Measurements from ENCODE around the gene EDA.
A peak's percentile ranks its signal among the peaks of the same experiment; 100 is the strongest.
"Not testable (repeated sequence)": the region's sequence is repeated elsewhere in the genome, so short reads cannot be mapped to it uniquely, and the experiment has no call there.

Gene EDA

DNA sequence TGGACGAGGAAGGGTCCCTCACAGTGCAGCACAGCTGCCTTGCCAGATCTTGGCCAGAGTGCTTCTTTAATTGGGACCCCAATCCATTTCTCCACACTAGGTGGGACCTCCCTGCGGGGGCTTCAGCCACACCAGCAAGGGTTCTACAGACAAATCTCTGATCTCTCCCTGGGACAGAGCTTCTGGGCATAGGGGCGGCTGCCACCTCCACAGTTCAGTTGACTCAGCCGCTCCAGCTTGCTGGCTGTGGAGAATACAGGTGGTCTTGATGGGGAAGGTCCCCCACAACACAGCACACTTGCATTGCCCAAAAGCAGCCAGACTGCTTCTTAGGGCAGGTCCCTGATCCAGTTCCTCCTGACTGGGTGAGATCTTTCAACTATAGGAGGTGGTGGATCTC lies 199.6 kb downstream of the EDA start:
- 100% methylated on average over 3 of the region's 4 CpGs for whole genome bisulfite sequencing
- no peaks in the 10 kb centered on the region for H3K27me3 ChIP-seq (ENCODE audit: insufficient read depth, low read length)
- no peaks in the 10 kb centered on the region for H3K4me1 ChIP-seq (ENCODE audit: insufficient read depth, low read length)
- no peak overlapping the region for H3K4me3 ChIP-seq (ENCODE audit: low read length)
- H3K9ac ChIP-seq (ENCODE audit: low read depth, low read length), result no peak overlapping the region
- H3K27ac ChIP-seq (ENCODE audit: low read depth, low read length), result no peak overlapping the region
- H3K9me3 ChIP-seq (ENCODE audit: insufficient read depth, low read depth, low read length), result no peaks in the 10 kb centered on the region
- no peaks in the 10 kb centered on the region for H3K36me3 ChIP-seq (ENCODE audit: insufficient read depth, low read length)

DNA sequence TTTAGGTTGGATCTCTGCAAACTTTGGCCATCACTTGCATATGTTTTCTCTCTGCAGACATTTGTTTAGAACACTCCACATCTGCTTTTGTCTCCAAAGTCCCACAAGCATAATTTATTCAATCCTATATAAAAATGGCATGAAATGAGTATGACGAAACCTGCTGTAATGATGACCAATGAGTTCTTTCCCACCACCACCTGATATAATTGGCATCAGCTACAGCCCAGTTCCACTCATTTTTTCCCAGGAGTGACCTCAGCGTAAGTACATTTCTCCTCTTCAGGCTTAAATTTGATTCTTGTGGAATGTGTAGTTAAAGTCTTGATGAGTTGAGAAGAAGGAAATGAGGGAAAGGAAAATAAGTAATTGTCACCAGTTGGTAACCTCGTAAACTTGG lies 228.7 kb downstream of the EDA start:
- Histone ChIP-seq H3K36me3 (ENCODE audit: insufficient read depth, low read length) (no peaks in the 10 kb centered on the region), H3K9me3 (ENCODE audit: insufficient read depth, low read depth, low read length) (no peaks in the 10 kb centered on the region), H3K9ac (ENCODE audit: low read depth, low read length) (no peak overlapping the region), H3K27me3 (ENCODE audit: insufficient read depth, low read length) (no peaks in the 10 kb centered on the region), H3K27ac (ENCODE audit: low read depth, low read length) (no peak overlapping the region), H3K4me1 (ENCODE audit: insufficient read depth, low read length) (no peaks in the 10 kb centered on the region), H3K4me3 (ENCODE audit: low read length) (no peak overlapping the region)
- 100% methylated on average over 3 of the region's 3 CpGs for WGBS

DNA sequence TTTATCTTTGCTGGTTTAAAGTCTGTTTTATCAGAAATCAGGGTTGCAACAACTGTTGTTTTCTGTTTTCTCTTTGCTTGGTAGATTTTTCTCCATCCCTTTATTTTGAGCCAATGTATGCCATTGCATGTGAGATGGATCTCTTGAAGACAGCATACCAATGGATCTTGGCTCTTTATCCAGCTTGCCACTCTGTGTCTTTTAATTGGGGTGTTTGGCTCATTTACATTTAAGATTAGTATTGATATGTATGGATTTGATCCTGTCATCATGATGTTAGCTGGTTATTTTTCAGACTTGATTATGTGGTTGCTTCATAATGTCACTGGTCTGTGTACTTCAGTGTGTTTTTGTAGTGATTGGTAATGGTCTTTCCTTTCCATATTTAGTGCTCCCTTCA lies 244.1 kb downstream of the EDA start:
- not testable (repeated sequence) for H3K36me3 ChIP-seq (ENCODE audit: insufficient read depth, low read length); H3K27ac ChIP-seq (ENCODE audit: low read depth, low read length); H3K4me1 ChIP-seq (ENCODE audit: insufficient read depth, low read length); H3K4me3 ChIP-seq (ENCODE audit: low read length); H3K9ac ChIP-seq (ENCODE audit: low read depth, low read length); H3K9me3 ChIP-seq (ENCODE audit: insufficient read depth, low read depth, low read length); H3K27me3 ChIP-seq (ENCODE audit: insufficient read depth, low read length)

DNA sequence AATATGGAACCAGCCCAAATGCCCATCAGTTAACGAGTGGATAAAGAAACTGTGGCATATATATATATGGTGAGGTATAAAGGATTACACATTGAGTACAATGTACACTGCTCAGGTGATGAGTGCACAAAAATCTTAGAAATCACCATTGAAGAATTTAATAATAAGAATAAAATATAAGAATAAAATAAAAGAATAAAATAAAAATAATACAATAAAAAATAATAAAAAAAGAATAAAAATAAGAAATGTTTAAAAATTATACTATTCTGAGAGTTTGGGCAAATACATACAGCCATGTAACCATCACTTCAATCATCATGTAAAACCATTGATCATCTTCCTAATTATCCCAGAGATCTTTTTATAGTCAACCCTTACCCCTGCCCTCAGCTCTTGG lies 260.3 kb downstream of the EDA start:
- no peak overlapping the region for H3K9ac ChIP-seq (ENCODE audit: low read depth, low read length)
- H3K4me1 ChIP-seq (ENCODE audit: insufficient read depth, low read length), result no peaks in the 10 kb centered on the region
- whole genome bisulfite sequencing, result no CpG with 5 or more reads among the region's 1 CpG
- H3K36me3 ChIP-seq (ENCODE audit: insufficient read depth, low read length), result no peaks in the 10 kb centered on the region
- no peaks in the 10 kb centered on the region for H3K27me3 ChIP-seq (ENCODE audit: insufficient read depth, low read length)
- no peak overlapping the region for H3K27ac ChIP-seq (ENCODE audit: low read depth, low read length)
- no peak overlapping the region for H3K4me3 ChIP-seq (ENCODE audit: low read length)
- no peaks in the 10 kb centered on the region for H3K9me3 ChIP-seq (ENCODE audit: insufficient read depth, low read depth, low read length)

DNA sequence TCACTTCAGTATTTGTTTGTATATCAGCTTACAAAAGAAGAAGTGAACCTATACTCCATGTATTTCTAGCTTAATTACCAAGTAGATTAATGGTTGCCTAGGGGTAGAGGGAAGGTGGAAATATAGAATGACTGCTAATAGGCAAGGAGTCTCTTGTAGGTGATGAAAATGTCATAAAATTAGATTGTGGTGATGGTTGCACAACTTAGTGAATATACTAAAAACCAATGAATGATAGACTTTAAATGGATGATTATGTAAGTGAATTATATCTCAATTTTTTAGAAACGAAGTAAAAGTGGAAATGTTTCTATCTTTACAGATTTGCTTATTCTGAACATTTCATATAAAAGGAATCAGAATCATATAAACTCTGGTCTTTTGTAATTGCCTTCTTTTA lies 268.3 kb downstream of the EDA start:
- no peaks in the 10 kb centered on the region for H3K4me1 ChIP-seq (ENCODE audit: insufficient read depth, low read length)
- H3K27me3 ChIP-seq (ENCODE audit: insufficient read depth, low read length), result no peaks in the 10 kb centered on the region
- no peak overlapping the region for H3K27ac ChIP-seq (ENCODE audit: low read depth, low read length)
- H3K36me3 ChIP-seq (ENCODE audit: insufficient read depth, low read length), result no peaks in the 10 kb centered on the region
- WGBS, result no CpG with 5 or more reads among the region's 1 CpG
- H3K4me3 ChIP-seq (ENCODE audit: low read length), result no peak overlapping the region
- no peak overlapping the region for H3K9ac ChIP-seq (ENCODE audit: low read depth, low read length)
- no peaks in the 10 kb centered on the region for H3K9me3 ChIP-seq (ENCODE audit: insufficient read depth, low read depth, low read length)

DNA sequence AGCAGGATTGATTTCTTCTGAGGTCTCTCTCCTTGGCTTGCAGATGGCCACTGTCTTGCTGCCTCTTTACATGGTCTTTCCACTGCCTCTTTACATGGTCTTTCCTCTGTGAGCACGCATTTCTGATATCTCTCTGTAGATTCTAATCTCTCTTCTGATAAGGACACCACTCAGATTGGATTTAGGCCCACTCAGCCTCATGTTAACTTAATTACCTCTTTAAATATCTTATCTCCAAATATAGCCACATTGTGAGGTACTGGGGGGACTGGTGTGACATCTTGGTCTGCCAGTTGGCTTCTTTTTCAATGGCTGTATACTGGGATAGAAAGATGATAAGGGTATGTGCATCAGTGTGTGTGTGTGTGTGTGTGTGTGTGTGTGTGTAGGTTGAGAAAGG lies 280.1 kb downstream of the EDA start:
- H3K9ac ChIP-seq (ENCODE audit: low read depth, low read length), result no peak overlapping the region
- H3K27me3 ChIP-seq (ENCODE audit: insufficient read depth, low read length), result no peaks in the 10 kb centered on the region
- no peak overlapping the region for H3K27ac ChIP-seq (ENCODE audit: low read depth, low read length)
- WGBS, result 71% methylated on average over 1 of the region's 1 CpG
- no peaks in the 10 kb centered on the region for H3K4me1 ChIP-seq (ENCODE audit: insufficient read depth, low read length)
- H3K4me3 ChIP-seq (ENCODE audit: low read length), result no peak overlapping the region
- H3K36me3 ChIP-seq (ENCODE audit: insufficient read depth, low read length), result no peaks in the 10 kb centered on the region
- H3K9me3 ChIP-seq (ENCODE audit: insufficient read depth, low read depth, low read length), result no peaks in the 10 kb centered on the region

DNA sequence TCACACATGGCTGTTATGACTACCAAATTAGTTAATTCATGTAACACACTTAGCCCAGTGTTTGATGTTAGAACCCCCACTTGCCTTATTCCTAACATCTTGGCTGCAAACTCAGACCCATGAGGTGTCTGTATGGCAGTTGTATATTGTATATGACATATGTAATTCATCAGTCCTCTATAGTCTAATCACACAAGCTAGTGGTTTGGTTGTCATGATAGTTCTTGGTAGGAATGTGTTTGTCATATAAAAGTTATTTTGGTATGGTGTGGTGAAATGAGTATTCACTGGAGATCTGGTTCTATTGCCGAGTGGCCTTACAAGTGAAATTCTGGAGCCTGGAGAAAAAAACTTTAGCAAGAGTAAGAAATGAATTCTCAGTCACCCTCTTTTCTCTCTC lies 284.6 kb downstream of the EDA start:
- H3K9me3 ChIP-seq (ENCODE audit: insufficient read depth, low read depth, low read length), result no peaks in the 10 kb centered on the region
- no peak overlapping the region for H3K9ac ChIP-seq (ENCODE audit: low read depth, low read length)
- H3K27me3 ChIP-seq (ENCODE audit: insufficient read depth, low read length), result no peaks in the 10 kb centered on the region
- no peaks in the 10 kb centered on the region for H3K36me3 ChIP-seq (ENCODE audit: insufficient read depth, low read length)
- H3K4me3 ChIP-seq (ENCODE audit: low read length), result no peak overlapping the region
- no peaks in the 10 kb centered on the region for H3K4me1 ChIP-seq (ENCODE audit: insufficient read depth, low read length)
- H3K27ac ChIP-seq (ENCODE audit: low read depth, low read length), result no peak overlapping the region
- 80% methylated on average over 1 of the region's 1 CpG for WGBS

DNA sequence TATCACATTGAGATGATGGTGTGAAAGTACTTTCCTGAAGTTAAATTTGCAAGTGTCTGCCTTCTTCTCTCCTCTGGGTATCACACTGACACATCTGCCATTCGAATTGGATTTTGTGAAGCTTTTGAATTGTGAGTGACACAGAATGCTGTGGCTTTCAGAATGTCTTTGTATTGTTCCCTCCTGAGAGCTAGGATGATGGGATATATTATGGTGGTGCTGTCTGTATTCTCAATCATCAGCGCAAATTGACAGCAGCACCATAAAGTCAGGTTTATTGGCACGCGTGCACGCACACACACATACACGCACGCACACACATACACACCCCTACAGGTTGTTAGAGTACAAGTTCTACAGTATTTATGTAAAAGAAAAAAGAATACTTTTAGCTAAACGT lies 290.5 kb downstream of the EDA start:
- no peaks in the 10 kb centered on the region for H3K4me1 ChIP-seq (ENCODE audit: insufficient read depth, low read length)
- H3K9ac ChIP-seq (ENCODE audit: low read depth, low read length), result no peak overlapping the region
- no peak overlapping the region for H3K27ac ChIP-seq (ENCODE audit: low read depth, low read length)
- H3K4me3 ChIP-seq (ENCODE audit: low read length), result no peak overlapping the region
- H3K9me3 ChIP-seq (ENCODE audit: insufficient read depth, low read depth, low read length), result no peaks in the 10 kb centered on the region
- WGBS, result 92% methylated on average over 2 of the region's 8 CpGs
- no peaks in the 10 kb centered on the region for H3K36me3 ChIP-seq (ENCODE audit: insufficient read depth, low read length)
- no peaks in the 10 kb centered on the region for H3K27me3 ChIP-seq (ENCODE audit: insufficient read depth, low read length)

DNA sequence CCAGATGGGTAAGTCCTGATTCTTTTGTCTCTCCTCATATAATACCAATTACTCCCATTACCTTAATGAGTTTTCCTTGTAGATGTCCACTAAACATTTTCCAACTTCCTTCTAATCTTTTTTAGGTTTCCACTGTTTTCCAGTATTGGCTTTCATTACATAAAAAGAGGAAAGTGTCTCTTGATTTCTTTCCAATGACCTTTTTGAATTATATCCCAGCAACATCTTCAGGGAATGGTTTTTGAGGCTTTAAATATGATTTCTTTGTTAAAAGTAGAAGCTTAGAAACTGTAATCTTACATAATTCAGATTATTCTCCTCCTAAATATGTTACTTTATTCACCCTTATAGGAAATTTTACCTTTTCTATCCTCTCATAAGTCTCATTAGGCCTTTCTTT lies 298.9 kb downstream of the EDA start:
- H3K27ac ChIP-seq (ENCODE audit: low read depth, low read length), result no peak overlapping the region
- no peaks in the 10 kb centered on the region for H3K9me3 ChIP-seq (ENCODE audit: insufficient read depth, low read depth, low read length)
- H3K4me1 ChIP-seq (ENCODE audit: insufficient read depth, low read length), result peaks cover 10% of the 10 kb centered on the region
- no peaks in the 10 kb centered on the region for H3K36me3 ChIP-seq (ENCODE audit: insufficient read depth, low read length)
- no peak overlapping the region for H3K4me3 ChIP-seq (ENCODE audit: low read length)
- H3K9ac ChIP-seq (ENCODE audit: low read depth, low read length), result no peak overlapping the region
- H3K27me3 ChIP-seq (ENCODE audit: insufficient read depth, low read length), result no peaks in the 10 kb centered on the region

DNA sequence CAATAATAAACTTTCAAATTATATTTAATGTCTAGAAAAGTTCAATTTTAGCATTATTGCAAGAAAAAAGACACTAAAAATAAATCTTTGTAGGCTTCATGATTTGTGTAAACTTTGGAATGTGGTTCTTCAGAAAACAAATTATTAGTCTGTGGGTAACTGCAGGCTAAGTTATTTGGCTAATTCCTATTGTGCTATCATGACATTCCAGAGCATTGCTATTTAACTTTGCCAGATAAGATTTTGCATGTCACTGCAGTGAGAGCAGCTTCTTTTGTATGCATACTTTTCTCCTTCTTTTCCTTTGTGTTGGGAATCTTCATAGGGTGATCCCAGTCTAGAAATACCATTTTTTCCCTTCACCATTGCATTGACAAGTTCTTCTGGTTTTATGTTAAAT lies 303.8 kb downstream of the EDA start:
- H3K4me1 ChIP-seq (ENCODE audit: insufficient read depth, low read length), result peaks cover 19% of the 10 kb centered on the region
- H3K9me3 ChIP-seq (ENCODE audit: insufficient read depth, low read depth, low read length), result no peaks in the 10 kb centered on the region
- H3K27ac ChIP-seq (ENCODE audit: low read depth, low read length), result peak overlapping the region; percentile 79
- no peaks in the 10 kb centered on the region for H3K36me3 ChIP-seq (ENCODE audit: insufficient read depth, low read length)
- no peaks in the 10 kb centered on the region for H3K27me3 ChIP-seq (ENCODE audit: insufficient read depth, low read length)
- no peak overlapping the region for H3K9ac ChIP-seq (ENCODE audit: low read depth, low read length)
- H3K4me3 ChIP-seq (ENCODE audit: low read length), result no peak overlapping the region

DNA sequence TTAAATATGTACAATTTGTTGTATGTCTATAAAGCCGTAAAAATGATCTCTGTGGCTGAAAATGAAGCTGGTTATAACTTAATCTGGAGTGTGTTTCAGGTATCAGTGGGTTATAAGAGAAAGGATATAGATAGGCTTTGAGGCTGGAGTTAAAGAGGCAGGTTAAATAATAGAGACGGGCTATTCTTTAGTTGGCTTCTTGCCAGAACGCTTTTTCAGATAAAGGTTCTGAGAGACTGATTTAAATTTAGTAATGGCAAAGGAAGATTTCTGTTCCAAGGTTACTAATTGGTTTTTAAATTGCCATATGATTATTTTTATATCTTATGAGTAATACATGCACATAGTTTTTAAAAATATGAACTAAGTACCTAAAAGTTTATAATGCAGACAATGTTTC lies 316.4 kb downstream of the EDA start:
- 94% methylated on average over 3 of the region's 3 CpGs for WGBS
- no peak overlapping the region for H3K27ac ChIP-seq (ENCODE audit: low read depth, low read length)
- no peaks in the 10 kb centered on the region for H3K9me3 ChIP-seq (ENCODE audit: insufficient read depth, low read depth, low read length)
- no peak overlapping the region for H3K9ac ChIP-seq (ENCODE audit: low read depth, low read length)
- H3K27me3 ChIP-seq (ENCODE audit: insufficient read depth, low read length), result no peaks in the 10 kb centered on the region
- H3K4me3 ChIP-seq (ENCODE audit: low read length), result no peak overlapping the region
- H3K4me1 ChIP-seq (ENCODE audit: insufficient read depth, low read length), result no peaks in the 10 kb centered on the region
- no peaks in the 10 kb centered on the region for H3K36me3 ChIP-seq (ENCODE audit: insufficient read depth, low read length)

DNA sequence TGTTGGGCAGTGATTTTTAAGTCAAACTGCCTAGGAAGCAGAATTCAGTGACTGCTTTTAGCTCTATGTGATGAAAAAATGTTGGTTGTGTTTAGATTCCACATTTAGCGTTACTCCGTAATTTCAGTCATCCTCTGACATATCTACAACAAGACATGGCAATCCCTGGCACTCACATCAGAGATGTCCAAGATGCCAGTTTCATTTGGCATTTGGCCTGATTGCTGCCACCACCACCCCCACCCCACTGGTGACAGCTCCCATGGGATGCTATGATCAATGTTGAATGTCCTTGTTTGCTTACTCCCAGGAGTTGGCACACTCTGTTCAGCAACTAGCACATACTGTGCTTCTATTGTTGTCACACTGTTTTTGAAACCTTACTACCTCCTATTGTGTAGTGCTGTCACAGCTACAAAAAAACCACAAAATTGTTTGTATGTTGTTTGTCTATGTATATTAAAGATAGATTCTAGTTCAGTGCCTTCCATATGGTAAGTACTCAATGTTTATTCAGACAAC lies 332.4 kb downstream of the EDA start:
- H3K4me3 ChIP-seq (ENCODE audit: low read length), result no peak overlapping the region
- H3K36me3 ChIP-seq (ENCODE audit: insufficient read depth, low read length), result no peaks in the 10 kb centered on the region
- no peaks in the 10 kb centered on the region for H3K4me1 ChIP-seq (ENCODE audit: insufficient read depth, low read length)
- no peak overlapping the region for H3K9ac ChIP-seq (ENCODE audit: low read depth, low read length)
- H3K9me3 ChIP-seq (ENCODE audit: insufficient read depth, low read depth, low read length), result no peaks in the 10 kb centered on the region
- no peak overlapping the region for H3K27ac ChIP-seq (ENCODE audit: low read depth, low read length)
- H3K27me3 ChIP-seq (ENCODE audit: insufficient read depth, low read length), result no peaks in the 10 kb centered on the region
- WGBS, result 50% methylated on average over 2 of the region's 2 CpGs

All from HUES64 (cell line).